ENCODE data around the gene SLC16A3. TPM values are rescaled to one million over a fixed set of nuclear protein-coding genes. Genes with fewer than 3 reads are reported as not detected.

Gene SLC16A3
- total RNA-seq, 2 experiments from 2014 or later: 257 to 264 TPM

- H3K27ac Mint-ChIP-seq: peak overlapping the region; percentile 43
- H3K4me1 Mint-ChIP-seq (ENCODE audit: low read depth): peaks cover 54% of the 10 kb centered on the region
- CTCF ChIA-PET: interaction anchor here (1.6 to 2.7 kb wide), 5 partner anchors 16 to 83 kb away, joined by 5 to 22 read pairs (median 17); partner anchors contain the start of gene CD7
- POLR2A ChIA-PET: interaction anchor here (1.0 kb wide), 1 partner anchor 63 kb away, joined by 5 read pairs; no protein-coding TSS in a partner anchor
- ATAC-seq (no peak), DNase-seq (no peak)
- H3K9me3 Mint-ChIP-seq (ENCODE audit: insufficient read depth): no peaks in the 10 kb centered on the region
- H3K4me3 Mint-ChIP-seq: no peak overlapping the region
- H3K36me3 Mint-ChIP-seq (ENCODE audit: low read depth): peaks cover 45% of the 10 kb centered on the region
- H3K27me3 Mint-ChIP-seq (ENCODE audit: low read depth): no peaks in the 10 kb centered on the region
Measured at GRCh38 chr17:82234211-82235055, 5.6 kb downstream of the SLC16A3 start.

GRCh38 chr17:82235056-82235774, 6.4 kb downstream of the SLC16A3 start:
- ChIA-PET POLR2A (interaction anchor here (0.5 to 1.7 kb wide), 3 partner anchors 63 to 71 kb away, joined by 3 to 7 read pairs (median 5); no protein-coding TSS in a partner anchor), CTCF (interaction anchor here (0.7 to 4.3 kb wide), 12 partner anchors 15 to 205 kb away, joined by 3 to 30 read pairs (median 12); partner anchors contain the start of gene CD7)
- Mint-ChIP-seq H3K9me3 (ENCODE audit: insufficient read depth) (no peaks in the 10 kb centered on the region), H3K4me3 (no peak overlapping the region), H3K27me3 (ENCODE audit: low read depth) (no peaks in the 10 kb centered on the region), H3K36me3 (ENCODE audit: low read depth) (peaks cover 40% of the 10 kb centered on the region), H3K27ac (no peak overlapping the region), H3K4me1 (ENCODE audit: low read depth) (peaks cover 58% of the 10 kb centered on the region)
- ATAC-seq (no peak), DNase-seq (no peak)

- CTCF ChIA-PET: interaction anchor here (0.7 to 4.3 kb wide), 21 partner anchors 14 to 205 kb away, joined by 3 to 30 read pairs (median 5); partner anchors contain the start of gene CD7
Measured at GRCh38 chr17:82235775-82236141, 6.9 kb downstream of the SLC16A3 start.

GRCh38 chr17:82236142-82236971, 7.5 kb downstream of the SLC16A3 start:
- Mint-ChIP-seq H3K27ac (peak overlapping the region; percentile 52), H3K9me3 (ENCODE audit: insufficient read depth) (no peaks in the 10 kb centered on the region), H3K4me3 (no peak overlapping the region), H3K36me3 (ENCODE audit: low read depth) (peaks cover 47% of the 10 kb centered on the region), H3K4me1 (ENCODE audit: low read depth) (peaks cover 69% of the 10 kb centered on the region), H3K27me3 (ENCODE audit: low read depth) (no peaks in the 10 kb centered on the region)
- ChIA-PET POLR2A (interaction anchor here (0.5 to 1.7 kb wide), 4 partner anchors 23 to 249 kb away, joined by 3 to 7 read pairs (median 3); no protein-coding TSS in a partner anchor), CTCF (interaction anchor here (0.7 to 4.3 kb wide), 22 partner anchors 14 to 206 kb away, joined by 3 to 30 read pairs (median 5); partner anchors contain the start of gene CD7)
- peak; percentile 15 for ATAC-seq
- DNase-seq: peak; percentile 73

More at GRCh38 chr17:82235775-82236141, 6.9 kb downstream of the SLC16A3 start:
- no peak for ATAC-seq
- no peak for DNase-seq
- H3K27me3 Mint-ChIP-seq (ENCODE audit: low read depth): no peaks in the 10 kb centered on the region
- peaks cover 63% of the 10 kb centered on the region for H3K4me1 Mint-ChIP-seq (ENCODE audit: low read depth)
- peak overlapping the region; percentile 52 for H3K27ac Mint-ChIP-seq
- H3K9me3 Mint-ChIP-seq (ENCODE audit: insufficient read depth): no peaks in the 10 kb centered on the region
- POLR2A ChIA-PET: interaction anchor here (0.5 to 1.7 kb wide), 4 partner anchors 22 to 250 kb away, joined by 3 to 7 read pairs (median 3); no protein-coding TSS in a partner anchor
- no peak overlapping the region for H3K4me3 Mint-ChIP-seq
- peaks cover 43% of the 10 kb centered on the region for H3K36me3 Mint-ChIP-seq (ENCODE audit: low read depth)

- ATAC-seq (no peak), DNase-seq (no peak)
- Mint-ChIP-seq H3K36me3 (ENCODE audit: low read depth) (peaks cover 45% of the 10 kb centered on the region), H3K27me3 (ENCODE audit: low read depth) (no peaks in the 10 kb centered on the region), H3K9me3 (ENCODE audit: insufficient read depth) (no peaks in the 10 kb centered on the region), H3K4me3 (peak overlapping the region; percentile 8), H3K27ac (no peak overlapping the region), H3K4me1 (ENCODE audit: low read depth) (peaks cover 69% of the 10 kb centered on the region)
- ChIA-PET POLR2A (interaction anchor here (1.6 to 1.8 kb wide), 3 partner anchors 8 to 61 kb away, joined by 4 to 7 read pairs (median 6); partner anchors contain the start of gene SLC16A3), CTCF (interaction anchor here (0.7 to 4.3 kb wide), 13 partner anchors 16 to 207 kb away, joined by 3 to 30 read pairs (median 7); partner anchors contain the start of gene CD7)
Measured at GRCh38 chr17:82237083-82237745, 8.4 kb downstream of the SLC16A3 start.

- Mint-ChIP-seq H3K4me3 (peak overlapping the region; percentile 59), H3K36me3 (ENCODE audit: low read depth) (peaks cover 49% of the 10 kb centered on the region), H3K27me3 (ENCODE audit: low read depth) (no peaks in the 10 kb centered on the region), H3K4me1 (ENCODE audit: low read depth) (peaks cover 68% of the 10 kb centered on the region), H3K9me3 (ENCODE audit: insufficient read depth) (no peaks in the 10 kb centered on the region), H3K27ac (peak overlapping the region; percentile 71)
- ChIA-PET POLR2A (interaction anchor here (1.6 to 1.8 kb wide), 2 partner anchors 9 to 32 kb away, joined by 4 to 6 read pairs; partner anchors contain the start of gene SLC16A3), CTCF (interaction anchor here (0.9 to 4.3 kb wide), 8 partner anchors 32 to 207 kb away, joined by 3 to 30 read pairs (median 4); partner anchors contain the start of genes CD7 and CSNK1D)
- peak; percentile 3 for ATAC-seq
- DNase-seq: no peak
Measured at GRCh38 chr17:82237746-82238471, 9.1 kb downstream of the SLC16A3 start.

- DNase-seq: peak; percentile 88
- ChIA-PET POLR2A (interaction anchor here (0.8 to 1.8 kb wide), 4 partner anchors 9 to 60 kb away, joined by 3 to 6 read pairs (median 4); partner anchors contain the start of gene SLC16A3), CTCF (interaction anchor here (0.9 to 4.3 kb wide), 8 partner anchors 33 to 208 kb away, joined by 3 to 30 read pairs (median 4); partner anchors contain the start of genes CD7 and CSNK1D)
- peak overlapping the region; percentile 59 for H3K4me3 Mint-ChIP-seq
- H3K36me3 Mint-ChIP-seq (ENCODE audit: low read depth): peaks cover 51% of the 10 kb centered on the region
- H3K4me1 Mint-ChIP-seq (ENCODE audit: low read depth): peaks cover 65% of the 10 kb centered on the region
- peak; percentile 68 for ATAC-seq
- H3K9me3 Mint-ChIP-seq (ENCODE audit: insufficient read depth): no peaks in the 10 kb centered on the region
- H3K27ac Mint-ChIP-seq: peak overlapping the region; percentile 71
- H3K27me3 Mint-ChIP-seq (ENCODE audit: low read depth): no peaks in the 10 kb centered on the region
Measured at GRCh38 chr17:82238472-82239201, 9.8 kb downstream of the SLC16A3 start.

GRCh38 chr17:82239401-82239925, 10.6 kb downstream of the SLC16A3 start:
- Mint-ChIP-seq H3K4me3 (no peak overlapping the region), H3K27ac (peak overlapping the region; percentile 66), H3K4me1 (ENCODE audit: low read depth) (peaks cover 60% of the 10 kb centered on the region), H3K27me3 (ENCODE audit: low read depth) (no peaks in the 10 kb centered on the region), H3K36me3 (ENCODE audit: low read depth) (peaks cover 60% of the 10 kb centered on the region), H3K9me3 (ENCODE audit: insufficient read depth) (no peaks in the 10 kb centered on the region)
- ChIA-PET CTCF (interaction anchor here (1.9 kb wide), 1 partner anchor 110 kb away, joined by 5 read pairs; no protein-coding TSS in a partner anchor), POLR2A (interaction anchor here (0.8 to 1.8 kb wide), 2 partner anchors 10 to 23 kb away, joined by 3 to 6 read pairs; partner anchors contain the start of gene SLC16A3)
- DNase-seq (no peak), ATAC-seq (no peak)

- Mint-ChIP-seq H3K36me3 (ENCODE audit: low read depth) (peaks cover 63% of the 10 kb centered on the region), H3K27ac (peak overlapping the region; percentile 77), H3K4me3 (no peak overlapping the region), H3K9me3 (ENCODE audit: insufficient read depth) (no peaks in the 10 kb centered on the region), H3K27me3 (ENCODE audit: low read depth) (no peaks in the 10 kb centered on the region), H3K4me1 (ENCODE audit: low read depth) (peaks cover 55% of the 10 kb centered on the region)
- ChIA-PET POLR2A (no interaction called here), CTCF (interaction anchor here (0.7 kb wide), 1 partner anchor 15 kb away, joined by 3 read pairs; no protein-coding TSS in a partner anchor)
- ATAC-seq (no peak), DNase-seq (no peak)
Measured at GRCh38 chr17:82239926-82240505, 11.2 kb downstream of the SLC16A3 start.

Measured in activated CD8-positive, alpha-beta T cell treated with anti-CD3 and anti-CD28 coated beads, Interleukin-2, amount 10 ng/mL, durations not matched to agents 7 days and 5 days (primary cell).